ENCODE measurements around the gene MLN.

The MLN gene

GRCh38 chr6:33778444-33779121, 25.2 kb downstream of the MLN start:
- TF ChIP-seq POLR2AphosphoS5 (IDR thresholded peaks at IDR 0.05; ENCODE audit: low read depth, low read length), result no peak
- TF ChIP-seq POLR2A (IDR thresholded peaks at IDR 0.05; ENCODE audit: low read depth, low read length), result no peak
- TF ChIP-seq TAF1 (IDR thresholded peaks at IDR 0.05; ENCODE audit: low read depth, low read length), result no peak
- TF ChIP-seq PAX5 (IDR thresholded peaks at IDR 0.05; ENCODE audit: insufficient read depth, low read length, severe bottlenecking), result no peak
- TF ChIP-seq POU2F2 (IDR thresholded peaks at IDR 0.05; ENCODE audit: low read depth, low read length), result no peak
- TF ChIP-seq SPI1 (IDR thresholded peaks at IDR 0.05; ENCODE audit: low read depth, low read length), result no peak
- FAIRE-seq (no peak), DNase-seq (ENCODE audit: insufficient read length, low spot score) (no peak)

GRCh38 chr6:33777398-33778388, 26.1 kb downstream of the MLN start:
- TF ChIP-seq PAX5 (IDR thresholded peaks at IDR 0.05; ENCODE audit: insufficient read depth, low read length, severe bottlenecking) (no peak), SPI1 (IDR thresholded peaks at IDR 0.05; ENCODE audit: low read depth, low read length) (no peak), POU2F2 (IDR thresholded peaks at IDR 0.05; ENCODE audit: low read depth, low read length) (no peak), TAF1 (IDR thresholded peaks at IDR 0.05; ENCODE audit: low read depth, low read length) (no peak), POLR2AphosphoS5 (IDR thresholded peaks at IDR 0.05; ENCODE audit: low read depth, low read length) (no peak), POLR2A (IDR thresholded peaks at IDR 0.05; ENCODE audit: low read depth, low read length) (no peak)
- FAIRE-seq (no peak), DNase-seq (ENCODE audit: insufficient read length, low spot score) (no peak)

- no peak for FAIRE-seq
- no peak for DNase-seq (ENCODE audit: insufficient read length, low spot score)
- TF ChIP-seq POU2F2 (IDR thresholded peaks at IDR 0.05; ENCODE audit: low read depth, low read length), result no peak
- TF ChIP-seq PAX5 (IDR thresholded peaks at IDR 0.05; ENCODE audit: insufficient read depth, low read length, severe bottlenecking), result no peak
- TF ChIP-seq TAF1 (IDR thresholded peaks at IDR 0.05; ENCODE audit: low read depth, low read length), result no peak
- no peak for TF ChIP-seq POLR2AphosphoS5 (IDR thresholded peaks at IDR 0.05; ENCODE audit: low read depth, low read length)
- no peak for TF ChIP-seq SPI1 (IDR thresholded peaks at IDR 0.05; ENCODE audit: low read depth, low read length)
- no peak for TF ChIP-seq POLR2A (IDR thresholded peaks at IDR 0.05; ENCODE audit: low read depth, low read length)
These were observed 27.0 kb downstream of the MLN start for GRCh38 chr6:33776764-33777163.

DNA sequence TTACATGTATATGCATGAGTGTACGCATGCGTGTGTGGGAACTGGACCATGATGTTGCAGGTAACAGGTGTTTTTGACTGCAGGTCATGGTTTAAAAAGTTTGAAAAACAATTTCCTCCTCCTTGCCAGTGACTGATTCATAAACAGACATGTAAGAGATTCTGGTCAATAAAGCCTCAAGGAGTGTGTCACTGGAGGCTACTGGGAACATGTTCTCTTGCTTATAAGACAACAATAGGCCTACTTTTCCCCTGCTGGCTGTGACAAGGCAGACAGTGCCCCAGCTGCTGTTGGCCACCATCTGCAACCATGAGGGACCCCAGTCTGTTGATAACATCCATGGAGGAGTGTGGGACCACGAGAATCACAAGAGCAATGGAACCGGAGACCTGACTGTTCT, 27.6 kb downstream of the MLN start:
- FAIRE-seq (no peak), DNase-seq (ENCODE audit: insufficient read length, low spot score) (no peak)
- TF ChIP-seq POLR2AphosphoS5 (IDR thresholded peaks at IDR 0.05; ENCODE audit: low read depth, low read length) (no peak), POLR2A (IDR thresholded peaks at IDR 0.05; ENCODE audit: low read depth, low read length) (no peak), TAF1 (IDR thresholded peaks at IDR 0.05; ENCODE audit: low read depth, low read length) (no peak), POU2F2 (IDR thresholded peaks at IDR 0.05; ENCODE audit: low read depth, low read length) (no peak), SPI1 (IDR thresholded peaks at IDR 0.05; ENCODE audit: low read depth, low read length) (no peak), PAX5 (IDR thresholded peaks at IDR 0.05; ENCODE audit: insufficient read depth, low read length, severe bottlenecking) (no peak)

DNA sequence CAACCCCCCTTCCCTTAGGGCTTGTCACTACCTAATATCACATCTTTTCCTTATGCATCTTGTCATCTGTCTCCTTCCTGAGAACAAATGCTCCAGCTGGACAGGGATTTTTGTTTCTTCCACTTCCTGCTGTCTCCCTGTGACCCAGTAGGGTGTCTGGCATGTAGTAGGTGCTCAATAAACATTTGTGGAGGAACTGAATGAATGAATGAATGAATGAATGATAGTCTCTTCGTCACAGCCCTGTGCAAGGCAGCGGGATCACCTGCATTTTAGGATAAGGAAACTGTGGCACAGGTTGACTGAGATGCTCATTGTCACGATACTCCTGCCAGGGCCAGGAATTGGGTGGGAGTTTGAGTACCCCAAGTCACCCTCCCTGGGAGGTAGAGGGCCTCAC, 29.0 kb downstream of the MLN start:
- no peak for FAIRE-seq
- no peak for TF ChIP-seq SPI1 (IDR thresholded peaks at IDR 0.05; ENCODE audit: low read depth, low read length)
- no peak for TF ChIP-seq TAF1 (IDR thresholded peaks at IDR 0.05; ENCODE audit: low read depth, low read length)
- TF ChIP-seq POLR2AphosphoS5 (IDR thresholded peaks at IDR 0.05; ENCODE audit: low read depth, low read length), result no peak
- no peak for TF ChIP-seq POU2F2 (IDR thresholded peaks at IDR 0.05; ENCODE audit: low read depth, low read length)
- TF ChIP-seq PAX5 (IDR thresholded peaks at IDR 0.05; ENCODE audit: insufficient read depth, low read length, severe bottlenecking), result no peak
- TF ChIP-seq POLR2A (IDR thresholded peaks at IDR 0.05; ENCODE audit: low read depth, low read length), result no peak

DNA sequence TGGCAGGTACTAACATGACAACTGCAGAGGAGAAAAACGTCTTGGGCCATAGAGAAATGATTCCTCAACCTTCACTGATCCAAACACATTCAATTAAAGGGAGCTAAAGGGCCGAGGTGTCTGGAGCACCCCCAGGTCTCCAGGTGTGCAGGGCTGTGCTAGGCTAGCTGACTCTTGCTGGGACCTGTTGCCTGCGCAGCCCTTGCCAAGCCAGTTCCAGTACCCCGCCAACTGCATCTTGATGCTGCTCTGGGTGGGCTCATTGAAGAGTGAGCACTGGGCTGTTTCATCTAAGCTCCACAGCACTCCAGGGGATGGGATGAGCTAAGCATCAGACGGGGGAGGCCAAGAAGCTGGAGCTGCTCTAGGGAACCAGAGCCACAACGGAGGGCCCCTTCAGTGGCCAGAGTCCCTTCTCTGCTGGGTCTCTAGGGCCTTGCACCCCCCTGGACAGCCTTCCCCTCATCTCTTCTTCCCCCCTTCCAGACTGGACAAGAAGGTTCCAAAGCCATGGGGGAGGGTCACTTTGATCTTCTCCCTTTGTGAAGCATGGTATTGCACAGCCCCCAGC, 30.8 kb downstream of the MLN start:
- FAIRE-seq (no peak), DNase-seq (ENCODE audit: insufficient read length, low spot score) (no peak)
- TF ChIP-seq SPI1 (IDR thresholded peaks at IDR 0.05; ENCODE audit: low read depth, low read length), result no peak

More for the DNA sequence above, 29.0 kb downstream of the MLN start:
- DNase-seq (ENCODE audit: insufficient read length, low spot score), result no peak

DNA sequence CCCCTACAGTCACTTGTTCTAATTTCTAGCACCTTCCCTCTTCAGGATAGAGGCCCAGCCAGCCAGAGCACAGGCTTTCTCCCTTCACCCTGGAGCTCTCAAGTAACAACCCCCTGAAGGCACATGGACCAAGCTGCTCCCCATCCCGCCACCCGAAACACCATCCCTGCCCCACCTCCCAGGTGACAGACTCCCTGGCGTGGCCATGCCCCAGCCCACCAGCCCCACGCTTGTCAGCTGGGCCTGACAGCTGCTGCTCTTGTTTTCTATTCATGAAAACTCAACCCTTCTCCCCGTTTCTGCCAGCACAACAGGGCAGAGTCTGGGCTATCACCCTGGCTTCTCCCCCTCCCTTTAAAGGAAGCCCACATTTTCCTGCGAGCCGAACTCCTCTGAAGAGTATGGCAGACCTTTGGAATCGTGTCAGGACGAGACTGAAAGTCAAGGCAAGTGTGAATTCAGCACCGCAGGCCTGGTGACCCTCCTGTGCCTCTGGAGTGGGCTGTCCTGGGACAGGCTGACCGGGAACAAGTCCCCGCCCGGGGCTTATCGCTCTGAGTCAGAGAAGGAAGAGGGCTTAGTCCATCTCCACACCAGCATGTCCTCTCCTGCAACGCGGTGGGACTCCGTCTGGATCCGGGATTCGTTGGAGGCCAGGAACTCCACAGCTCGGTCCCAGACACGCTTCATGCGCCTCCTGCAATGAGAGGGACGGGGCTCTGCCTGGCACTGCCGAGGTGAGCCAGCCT, 31.5 kb downstream of the MLN start:
- TF ChIP-seq POLR2AphosphoS5 (IDR thresholded peaks at IDR 0.05; ENCODE audit: low read depth, low read length), result no peak
- no peak for TF ChIP-seq POU2F2 (IDR thresholded peaks at IDR 0.05; ENCODE audit: low read depth, low read length)
- no peak for TF ChIP-seq POLR2A (IDR thresholded peaks at IDR 0.05; ENCODE audit: low read depth, low read length)
- DNase-seq (ENCODE audit: insufficient read length, low spot score) (no peak), FAIRE-seq (no peak)

DNA sequence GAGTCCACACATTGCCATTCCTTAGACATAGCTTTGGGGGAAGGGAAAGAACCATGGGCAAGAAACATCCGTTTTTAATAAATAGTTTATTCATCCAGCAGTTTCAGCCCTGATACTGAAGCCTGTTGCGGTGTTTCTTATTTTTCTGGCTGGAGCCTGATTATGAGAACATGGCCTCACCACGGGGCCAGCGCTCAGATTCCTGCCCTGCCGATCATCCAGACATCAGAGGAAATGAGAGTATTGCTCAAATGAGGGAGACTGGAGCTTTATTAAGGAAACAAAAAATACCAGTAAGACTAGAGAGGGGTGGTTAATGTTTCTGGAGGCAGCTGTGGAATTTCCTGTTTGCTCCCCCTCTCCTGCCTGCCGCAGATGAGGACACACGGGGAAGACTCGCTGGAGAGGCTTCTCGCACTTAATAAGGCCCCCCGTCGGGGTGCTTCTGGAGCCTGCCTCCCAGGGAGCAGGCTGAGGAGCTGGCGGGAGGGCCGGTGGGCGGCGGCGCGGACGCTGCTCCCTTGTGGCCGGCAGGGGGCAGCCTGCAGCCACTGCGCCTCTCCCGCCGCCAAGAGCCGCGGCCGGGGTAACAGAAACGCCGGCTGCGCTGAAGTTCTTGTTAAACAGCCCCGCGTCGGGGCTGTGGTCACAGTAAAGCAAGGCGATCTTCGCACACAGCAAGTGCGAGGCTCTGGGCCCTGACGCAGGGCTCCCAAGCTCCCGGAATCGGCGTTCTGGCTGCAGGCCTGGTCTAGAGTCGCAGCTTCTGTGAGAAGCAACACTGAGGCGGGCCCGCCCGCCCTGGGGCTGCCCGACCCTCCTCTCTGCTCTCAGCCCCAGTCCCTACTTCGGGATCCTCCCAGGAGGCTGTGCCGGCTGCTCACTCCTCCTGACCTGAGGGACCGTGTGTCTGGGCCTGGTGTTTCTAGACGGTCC, 32.4 kb downstream of the MLN start:
- FAIRE-seq, result peak; percentile 79
- no peak for TF ChIP-seq POLR2AphosphoS5 (IDR thresholded peaks at IDR 0.05; ENCODE audit: low read depth, low read length)
- peak; percentile 5 for TF ChIP-seq PAX5 (IDR thresholded peaks at IDR 0.05; ENCODE audit: insufficient read depth, low read length, severe bottlenecking)
- DNase-seq (ENCODE audit: insufficient read length, low spot score), result peak; percentile 85

All from GM12891 (cell line).